Stimulated activated CD4-positive, alpha-beta T cell treated with anti-CD3 and anti-CD28 coated beads, TNF-alpha, amount 100 ng/mL, for 1 hour (primary cell): ENCODE data around the gene TRIB2.

Source experiments
- DNase-seq, 3 donors: peaks; one replicate each; pipeline ENCODE4 v3.0.0-alpha.2; 2020; ENCODE audit warnings: low read depth in 3 of 3, low spot score in 1 of 3

The TRIB2 gene

DNA sequence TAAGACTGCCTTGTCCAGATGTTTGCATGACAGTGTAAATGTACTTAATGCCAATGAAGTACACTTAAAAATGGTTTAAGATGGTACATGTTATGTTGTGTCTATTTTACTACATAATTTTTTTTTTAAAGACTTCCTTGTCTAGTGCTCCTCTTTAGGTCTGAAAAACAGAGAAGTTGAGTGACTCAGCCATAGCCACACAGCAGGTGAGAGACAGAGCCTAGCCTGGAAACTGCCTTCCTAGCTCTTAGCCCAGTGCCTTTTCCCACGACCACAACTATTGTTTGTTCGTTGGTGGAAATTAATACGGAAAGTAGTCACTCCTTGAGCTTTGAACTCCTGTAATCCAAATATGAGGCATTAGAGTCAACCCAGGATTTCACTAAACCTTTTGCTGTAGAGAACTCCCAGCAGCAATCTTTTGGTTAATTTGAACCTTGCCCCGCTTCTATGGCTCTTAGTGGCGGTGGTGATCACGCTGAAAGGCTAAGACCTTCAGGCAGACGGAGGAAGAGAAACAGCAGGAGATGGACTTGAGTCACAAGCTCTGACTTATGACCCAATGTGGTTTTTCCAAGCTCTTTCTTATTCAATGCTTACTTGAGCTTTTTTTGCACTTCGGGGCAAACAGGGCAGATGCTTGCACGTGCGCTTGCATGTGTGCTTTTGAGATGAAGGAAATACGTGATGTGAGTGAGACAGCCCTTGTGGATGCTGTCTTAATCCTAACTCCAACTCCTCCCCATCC is 21.2 kb downstream of the TRIB2 start:
- no peak for DNase-seq

- DNase-seq = no peak
Measured at GRCh38 chr2:12739721-12740254, 23.1 kb downstream of the TRIB2 start.

GRCh38 chr2:12741380-12741779 is 24.6 kb downstream of the TRIB2 start:
- no peak for DNase-seq

DNA sequence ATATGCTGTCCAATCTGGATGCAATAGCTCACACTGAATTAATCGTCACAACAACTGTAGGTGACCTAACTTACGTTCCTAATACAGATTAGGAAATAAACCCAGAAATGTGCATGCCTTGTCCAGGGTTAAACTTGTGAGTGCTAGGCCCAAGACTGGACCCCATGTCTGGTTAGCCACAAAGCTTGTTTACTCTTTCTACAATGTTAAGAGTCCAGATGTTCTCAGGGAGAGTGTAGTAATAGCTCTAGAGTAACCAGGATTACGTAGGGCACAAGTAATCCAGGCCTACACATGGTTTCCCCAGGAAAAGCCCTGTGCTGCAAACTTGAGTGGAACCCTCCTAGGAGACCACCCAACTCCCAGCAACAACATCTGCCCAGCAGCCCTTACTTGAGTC is 26.2 kb downstream of the TRIB2 start:
- no peak for DNase-seq

GRCh38 chr2:12750166-12750905 is 33.6 kb downstream of the TRIB2 start:
- DNase-seq = no peak

- no peak for DNase-seq
Measured at GRCh38 chr2:12754643-12755042, 37.9 kb downstream of the TRIB2 start.

DNA sequence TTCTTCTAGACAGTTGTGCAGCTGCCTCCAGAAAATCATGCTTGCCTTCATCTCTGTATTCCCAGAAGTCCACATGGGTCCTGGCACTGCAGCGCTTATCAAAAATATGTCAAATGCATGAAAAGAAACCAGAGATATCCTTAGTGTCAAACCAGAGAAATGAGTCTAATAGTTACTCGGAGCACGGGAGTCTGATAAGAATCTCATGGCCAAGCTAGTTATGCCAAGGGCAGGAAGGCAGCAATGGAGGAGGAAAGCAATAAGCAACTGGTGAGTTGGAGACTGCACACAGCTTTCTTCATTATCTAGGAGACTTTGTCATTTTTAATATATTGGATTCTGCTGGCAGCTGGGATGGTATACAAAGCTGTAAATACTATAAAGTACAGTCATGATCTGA is 38.6 kb downstream of the TRIB2 start:
- DNase-seq = no peak

- no peak for DNase-seq
Measured at GRCh38 chr2:12759248-12759647, 42.5 kb downstream of the TRIB2 start.

GRCh38 chr2:12761104-12761503 is 44.4 kb downstream of the TRIB2 start:
- DNase-seq = no peak

- DNase-seq = no peak
Measured at GRCh38 chr2:12762337-12762736, 45.6 kb downstream of the TRIB2 start.

- DNase-seq = no peak
Measured at GRCh38 chr2:12762976-12763375, 46.2 kb downstream of the TRIB2 start.

- DNase-seq = no peak
Measured at GRCh38 chr2:12763486-12763885, 46.8 kb downstream of the TRIB2 start.

DNA sequence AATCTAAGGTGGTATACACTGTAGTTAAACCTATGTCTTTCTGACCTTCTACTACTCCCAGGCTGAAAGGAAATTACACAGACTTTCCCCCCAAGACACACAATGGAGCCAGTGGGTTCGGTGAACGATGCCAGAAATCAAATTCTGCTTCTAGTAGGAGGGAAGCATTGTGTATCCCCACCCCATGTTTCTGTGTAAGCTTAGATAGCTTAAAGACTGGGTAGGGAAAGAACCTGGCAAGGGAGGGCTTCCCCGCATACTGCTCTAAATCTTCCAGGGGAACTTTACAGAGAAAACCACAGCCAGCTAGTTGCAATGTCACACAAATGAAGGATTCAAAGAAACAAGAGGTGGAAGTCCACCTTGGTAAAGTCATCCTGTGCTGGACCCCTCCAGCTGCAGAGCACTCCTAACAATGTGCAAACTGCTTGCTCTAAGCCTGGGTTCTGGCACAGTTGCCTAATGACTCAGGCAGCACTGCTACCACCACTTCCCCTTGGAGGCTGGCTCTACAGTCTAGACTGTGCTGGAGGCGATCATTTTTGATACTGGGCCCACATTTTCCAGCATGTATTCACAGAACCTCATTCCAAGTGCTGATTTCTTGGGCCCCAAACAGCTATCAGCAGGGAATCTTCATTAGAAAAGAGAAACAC is 47.5 kb downstream of the TRIB2 start:
- no peak for DNase-seq

- DNase-seq = no peak
Measured at GRCh38 chr2:12764849-12765605, 48.3 kb downstream of the TRIB2 start.

- no peak for DNase-seq
Measured at GRCh38 chr2:12766421-12766879, 49.7 kb downstream of the TRIB2 start.

DNA sequence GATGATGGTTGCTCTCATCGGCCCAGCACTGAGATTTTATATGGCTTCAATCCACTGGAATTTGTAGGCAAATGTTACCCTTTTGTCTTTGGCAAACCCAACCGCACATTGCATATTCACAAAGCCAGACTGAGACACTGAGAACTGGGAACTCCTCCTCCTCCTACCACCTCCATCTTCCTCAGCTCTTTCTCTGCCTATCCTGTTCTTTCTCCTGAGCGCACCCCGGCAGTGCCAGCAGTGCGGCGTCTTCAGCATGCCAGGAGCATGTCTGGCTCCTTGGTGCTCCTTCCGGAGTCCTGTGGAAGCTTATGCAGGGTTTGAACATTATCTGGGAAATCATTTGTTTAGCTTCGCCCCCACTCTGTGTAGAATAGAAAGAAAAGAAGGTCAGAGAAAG is 50.8 kb downstream of the TRIB2 start:
- DNase-seq = no peak

GRCh38 chr2:12767996-12768624 is 51.4 kb downstream of the TRIB2 start:
- DNase-seq = no peak

- DNase-seq = no peak
Measured at GRCh38 chr2:12769492-12770105, 52.9 kb downstream of the TRIB2 start.

DNA sequence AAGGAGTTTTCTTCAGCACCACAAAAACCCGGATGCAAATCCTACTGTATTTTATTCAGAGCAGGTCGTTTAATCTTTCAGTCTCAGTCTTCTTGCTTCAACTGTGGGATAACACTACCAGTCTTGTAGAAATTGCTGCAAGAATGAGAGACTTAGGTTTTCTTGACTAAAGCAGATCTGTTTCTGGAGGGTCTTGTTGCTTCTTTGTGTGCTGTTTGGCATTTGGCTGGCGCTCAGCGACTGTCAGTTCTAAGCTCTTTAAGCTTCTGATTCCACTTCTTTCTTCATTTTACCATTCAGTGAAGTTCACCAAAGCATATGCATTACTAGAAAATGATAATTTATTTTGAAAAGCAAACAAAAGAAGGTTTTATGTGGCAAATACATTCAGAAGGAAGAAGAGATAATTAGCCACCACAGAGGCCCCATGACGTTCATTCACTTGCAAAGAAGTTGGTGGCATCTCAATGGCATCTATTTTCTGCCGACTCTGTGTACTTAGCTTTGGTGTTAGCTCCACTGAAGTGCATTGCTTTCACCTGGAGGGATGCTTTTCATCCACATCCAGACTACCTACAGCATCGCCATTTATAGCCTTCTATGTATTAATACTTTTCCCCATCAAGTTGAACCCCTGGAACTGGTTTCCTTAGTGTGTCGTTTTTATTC is 53.7 kb downstream of the TRIB2 start:
- DNase-seq = no peak

DNA sequence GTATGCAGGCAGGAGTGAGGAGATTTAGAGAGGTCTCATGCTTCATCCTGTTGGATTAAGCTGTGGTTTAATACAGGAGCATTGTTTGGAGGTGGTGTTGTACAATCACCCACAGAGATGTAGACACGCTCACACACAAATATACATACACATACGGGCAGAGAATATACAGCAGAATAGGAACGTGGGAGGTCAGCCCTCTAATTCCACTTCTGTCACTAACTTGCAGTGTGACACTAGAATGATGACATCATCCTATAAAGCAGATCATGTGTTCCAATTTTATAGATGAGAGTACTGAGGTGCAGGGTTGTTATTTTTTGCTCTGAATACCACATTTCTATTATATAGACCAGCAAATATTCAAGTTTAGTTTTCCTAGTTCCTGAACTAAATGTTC is 54.4 kb downstream of the TRIB2 start:
- no peak for DNase-seq
